ENCODE results near the gene HJURP.

DNA sequence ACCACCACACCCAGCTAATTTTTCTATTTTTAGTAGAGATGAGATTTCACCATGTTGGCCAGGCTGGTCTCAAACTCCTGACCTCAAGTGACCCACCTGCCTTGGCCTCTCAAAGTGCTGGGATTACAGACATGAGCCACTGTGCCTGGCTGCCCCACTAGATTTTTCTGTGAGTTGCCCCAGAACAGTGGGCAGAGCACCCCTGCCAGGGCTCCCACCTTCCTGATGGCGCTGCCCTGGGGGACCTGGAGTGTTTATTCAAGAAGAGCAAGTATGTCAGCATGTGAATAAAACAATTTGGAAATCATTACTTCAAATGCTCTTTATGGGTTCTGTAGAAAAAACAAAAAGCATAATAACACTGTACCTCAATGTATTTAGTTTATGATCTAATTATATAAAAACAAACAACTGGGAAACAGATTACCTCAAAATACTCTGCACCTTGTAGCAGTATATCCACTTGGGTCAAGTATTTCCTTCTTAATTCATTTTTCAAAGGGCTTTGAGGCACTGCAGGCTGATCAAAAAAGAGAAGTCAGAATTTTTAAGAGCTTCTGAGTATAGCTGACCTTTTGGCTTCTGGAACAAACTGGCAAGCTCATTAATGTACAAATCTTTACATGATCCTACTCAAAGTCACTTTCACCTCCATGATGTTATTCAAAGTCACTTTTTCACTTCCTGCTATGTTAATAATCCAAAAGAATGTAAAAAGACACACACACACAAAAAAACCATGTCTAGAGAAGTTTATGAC lies 8.9 kb downstream of the HJURP start:
- no peak for TF ChIP-seq CTCF (IDR thresholded peaks at IDR 0.05; ENCODE audit: low read depth, low read length, poor library complexity, severe bottlenecking)
- TF ChIP-seq EZH2phosphoT487 (IDR thresholded peaks at IDR 0.05; ENCODE audit: borderline replicate concordance, low read length) = no peak

All from DOHH2 (cell line).